HG03575 (cell line): ENCODE results near the gene DSTN.

Experiments used
- ATAC-seq: cut with Tn5 transposase; IDR thresholded peaks from one replicate; pipeline ENCODE4 v1.9.1; 2021; ENCODE audit not compliant: unreplicated experiment, insufficient number of reproducible peaks, low FRiP score; ENCODE audit errors: extremely low read depth

Gene DSTN

GRCh38 chr20:17542993-17543412, 26.9 kb upstream of the DSTN start:
- ATAC-seq, result no peak

GRCh38 chr20:17543531-17544131, 26.2 kb upstream of the DSTN start:
- no peak for ATAC-seq

- no peak for ATAC-seq
Measured at GRCh38 chr20:17545127-17545526, 24.7 kb upstream of the DSTN start.

GRCh38 chr20:17549131-17549530, 20.7 kb upstream of the DSTN start:
- ATAC-seq, result no peak

GRCh38 chr20:17555106-17555505, 14.8 kb upstream of the DSTN start:
- ATAC-seq, result no peak

GRCh38 chr20:17556837-17557674, 12.8 kb upstream of the DSTN start:
- ATAC-seq, result no peak

GRCh38 chr20:17557675-17558006, 12.2 kb upstream of the DSTN start:
- ATAC-seq, result no peak

GRCh38 chr20:17558154-17558940, 11.5 kb upstream of the DSTN start:
- no peak for ATAC-seq

GRCh38 chr20:17558941-17559304, 11.0 kb upstream of the DSTN start:
- ATAC-seq, result no peak

GRCh38 chr20:17559338-17559737, 10.5 kb upstream of the DSTN start:
- no peak for ATAC-seq

GRCh38 chr20:17560344-17561074, 9.4 kb upstream of the DSTN start:
- ATAC-seq, result no peak

GRCh38 chr20:17562804-17563305, 7.0 kb upstream of the DSTN start:
- no peak for ATAC-seq

- ATAC-seq, result no peak
Measured at GRCh38 chr20:17565169-17565845, 4.6 kb upstream of the DSTN start.

- no peak for ATAC-seq
Measured at GRCh38 chr20:17566345-17566744, 3.5 kb upstream of the DSTN start.

- ATAC-seq, result no peak
Measured at GRCh38 chr20:17568045-17568788, 1.7 kb upstream of the DSTN start.

GRCh38 chr20:17568972-17569521, 828 bp upstream of the DSTN start:
- ATAC-seq, result no peak

GRCh38 chr20:17570347-17571152, 675 bp downstream of the DSTN start:
- ATAC-seq, result no peak
